Keratinocyte (primary cell): ENCODE data around the gene PAX8. TPM values are rescaled to one million over a fixed set of nuclear protein-coding genes. Genes with fewer than 3 reads are reported as not detected.
A peak's percentile ranks its signal among the peaks of the same experiment; 100 is the strongest.

Source experiments
- DNase-seq: peaks from one replicate; pipeline ENCODE4 v3.0.0-alpha.2; 2011; ENCODE audit warnings: low read depth, missing footprints, low spot score
- FAIRE-seq: peaks from 2 replicates; lab custom pipeline; 2011; peaks lifted over from hg19 to GRCh38; lab: Jason Lieb, UNC
- H2AFZ ChIP-seq: 2 replicates; pipeline ENCODE4 v1.6.0; 2012; ENCODE audit warnings: low read length, control low read depth, inconsistent platforms; ENCODE audit not compliant: control insufficient read depth
- H3K27ac ChIP-seq: 2 replicates; pipeline ENCODE4 v1.5.1; 2011; ENCODE audit warnings: low read length; ENCODE audit not compliant: control insufficient read depth, insufficient read depth
- H3K27me3 ChIP-seq: 3 replicates; pipeline ENCODE4 v1.6.0; 2011; ENCODE audit warnings: low read length; ENCODE audit not compliant: control insufficient read depth, insufficient read depth; ENCODE audit errors: extremely low read depth
- H3K36me3 ChIP-seq, 2 experiments: 2 replicates in 1 of 2; 3 replicates in 1 of 2; pipeline ENCODE4 v1.5.1; 2011; ENCODE audit warnings: low read length in 2 of 2, mild to moderate bottlenecking in 1 of 2; ENCODE audit not compliant: control insufficient read depth in 2 of 2, insufficient read depth in 2 of 2; ENCODE audit errors: extremely low read depth in 1 of 2
- H3K4me1 ChIP-seq: 3 replicates; pipeline ENCODE4 v1.5.1; 2011; ENCODE audit warnings: low read length; ENCODE audit not compliant: control insufficient read depth, insufficient read depth; ENCODE audit errors: extremely low read depth
- H3K4me2 ChIP-seq: 3 replicates; pipeline ENCODE4 v1.6.0; 2011; ENCODE audit warnings: low read depth, low read length; ENCODE audit not compliant: control insufficient read depth, insufficient read depth; ENCODE audit errors: extremely low read depth
- H3K4me3 ChIP-seq, 3 experiments: fragments of 200-600 bp in 1 of 3; sonication (generic) in 1 of 3; 2 replicates in 2 of 3; 3 replicates in 1 of 3; pipeline ENCODE4 v1.5.1; 2011 to 2016; ENCODE audit warnings: low read length in 3 of 3, mild to moderate bottlenecking in 3 of 3, control low read depth in 2 of 3, inconsistent platforms in 1 of 3, low read depth in 1 of 3, mixed read lengths in 1 of 3, mixed run types in 1 of 3, moderate library complexity in 1 of 3; ENCODE audit not compliant: control insufficient read depth in 2 of 3, insufficient read depth in 2 of 3; ENCODE audit errors: extremely low read depth in 1 of 3
- H3K79me2 ChIP-seq: 2 replicates; pipeline ENCODE4 v1.6.0; 2012; ENCODE audit warnings: low read length; ENCODE audit not compliant: control insufficient read depth, insufficient read depth
- H3K9ac ChIP-seq: 3 replicates; pipeline ENCODE4 v1.6.0; 2011; ENCODE audit warnings: low read length; ENCODE audit not compliant: control insufficient read depth, insufficient read depth; ENCODE audit errors: extremely low read depth
- H3K9me1 ChIP-seq: 3 replicates; pipeline ENCODE4 v1.6.0; 2011; ENCODE audit warnings: low read length; ENCODE audit not compliant: control insufficient read depth, insufficient read depth; ENCODE audit errors: extremely low read depth
- H3K9me3 ChIP-seq: 2 replicates; pipeline ENCODE4 v1.5.1; 2012; ENCODE audit warnings: low read depth, low read length; ENCODE audit not compliant: control insufficient read depth
- H4K20me1 ChIP-seq: 3 replicates; pipeline ENCODE4 v1.6.0; 2011; ENCODE audit warnings: low read length; ENCODE audit not compliant: control insufficient read depth, insufficient read depth; ENCODE audit errors: extremely low read depth
- CTCF ChIP-seq, 3 experiments: IDR thresholded peaks in 1 of 3; conservative IDR thresholded peaks in 1 of 3; optimal IDR thresholded peaks in 1 of 3; 2 replicates in 2 of 3; 3 replicates in 1 of 3; pipeline versions ENCODE3 to v1.5.1; 2011; ENCODE audit warnings: low read length in 3 of 3, mild to moderate bottlenecking in 3 of 3, moderate library complexity in 2 of 3, control low read depth in 1 of 3, inconsistent platforms in 1 of 3; ENCODE audit not compliant: insufficient read depth in 2 of 3; ENCODE audit errors: extremely low read depth in 1 of 3
- EZH2 ChIP-seq: IDR thresholded peaks from one replicate; pipeline ENCODE4 v1.6.1; 2012; ENCODE audit warnings: inconsistent platforms, mild to moderate bottlenecking, low read length, moderate library complexity
- dilution Hi-C: fragments of 300-500 bp; cut with MboI; formaldehyde crosslinking; loops from one replicate; pipeline ENCODE4 v1.7.0; 2020; ENCODE audit warnings: low sequenced_read_pairs; ENCODE audit not compliant: extremely low pct_ligation_motif_present
- polyA plus RNA-seq, 5 experiments: library from polyadenylated mRNA; depleted of rRNA in 3 of 5; stranded (reverse) in 3 of 5; stranded (forward) in 1 of 5; unstranded in 1 of 5; fragments of >200 nt; gene quantifications; 1 replicate in 1 of 5; 2 replicates in 3 of 5; 3 replicates in 1 of 5; pipeline versions ENCODE4 v1.2.1 to v1.2.3, GENCODE V29; 2011 to 2012; ENCODE audit warnings: missing spikeins in 2 of 5, low read depth in 1 of 5, low replicate concordance in 1 of 5

The PAX8 gene
- polyA plus RNA-seq, 1 donor (not counting 4 experiments of a cell fraction or from before 2014, with no cell fraction given) = 3.4 TPM

GRCh38 chr2:113240150-113240914 lies 38.4 kb downstream of the PAX8 start:
- Histone ChIP-seq H4K20me1 (no peaks in the 10 kb centered on the region), H3K9me1 (no peaks in the 10 kb centered on the region), H3K4me3 (peak overlapping the region in 2 of 3 experiments; percentile 32 to 33), H3K9ac (peak overlapping the region; percentile 71), H2AFZ (peak overlapping the region; percentile 7), H3K9me3 (no peaks in the 10 kb centered on the region), H3K27me3 (no peaks in the 10 kb centered on the region), H3K27ac (peak overlapping the region; percentile 97), H3K4me2 (peak overlapping the region; percentile 83), H3K79me2 (peaks cover 15% of the 10 kb centered on the region), H3K36me3 (no peaks in the 10 kb centered on the region), H3K4me1 (peaks cover 29% of the 10 kb centered on the region)
- TF ChIP-seq CTCF (optimal IDR thresholded peaks at IDR 0.05 in 1 of 3, IDR thresholded peaks at IDR 0.05 in 1 of 3, conservative IDR thresholded peaks at IDR 0.05 in 1 of 3; ENCODE audit: extremely low read depth in 1 of 3, insufficient read depth in 2 of 3, low read length in 3 of 3) (peak in 1 of 3 experiments; percentile 23), EZH2 (no peak)
- dilution Hi-C loops = no loop called here
- FAIRE-seq (no peak), DNase-seq (peak; percentile 95)

DNA sequence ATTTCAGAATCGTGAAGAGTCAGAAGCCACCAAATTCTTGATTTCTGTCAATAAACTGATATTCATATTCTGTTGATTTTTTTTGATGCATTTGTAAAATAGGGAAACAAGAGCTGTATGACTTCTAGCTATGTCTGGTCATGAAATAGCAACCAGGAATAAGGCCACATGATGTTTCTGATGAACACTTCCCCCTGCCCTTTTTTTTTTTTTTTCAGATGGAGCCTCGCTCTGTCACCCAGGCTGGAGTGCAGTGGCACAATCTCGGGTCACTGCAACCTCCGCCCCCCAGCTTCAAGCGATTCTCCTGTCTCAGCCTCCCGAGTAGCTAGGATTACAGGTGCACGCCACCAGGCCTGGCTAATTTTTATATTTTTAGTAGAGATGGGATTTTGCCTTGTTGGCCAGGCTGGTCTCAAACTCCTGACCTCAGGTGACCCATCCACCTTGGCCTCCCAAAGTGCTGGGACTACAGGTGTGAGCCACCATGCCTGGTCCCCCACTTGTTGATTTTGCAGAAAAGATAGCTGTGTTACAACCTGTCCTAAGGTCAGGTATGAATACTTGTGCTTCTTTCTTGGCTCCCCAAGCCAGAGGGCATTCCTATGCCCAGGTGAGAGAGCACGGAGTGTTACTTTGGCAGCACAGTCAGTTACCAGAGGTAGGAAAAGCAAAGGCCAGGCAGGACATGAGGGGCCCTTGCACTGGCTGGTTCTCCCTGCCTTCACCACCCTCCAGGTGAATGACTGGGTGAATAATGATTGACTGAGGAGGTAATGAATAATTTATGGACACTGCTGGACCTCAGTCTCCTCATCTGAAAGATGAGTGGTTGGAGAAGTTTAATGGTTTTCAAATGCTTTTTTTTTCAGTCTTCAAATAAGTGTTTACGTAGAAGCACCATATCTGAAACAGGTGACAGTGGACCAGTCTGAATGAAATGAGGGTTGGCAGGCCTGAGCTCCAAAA lies 39.6 kb downstream of the PAX8 start:
- no peak for FAIRE-seq
- peak overlapping the region; percentile 97 for H3K27ac ChIP-seq

More for the DNA sequence above, 39.6 kb downstream of the PAX8 start:
- peaks cover 15% of the 10 kb centered on the region for H3K79me2 ChIP-seq
- H3K4me3 ChIP-seq = no peak overlapping the region
- no peaks in the 10 kb centered on the region for H3K36me3 ChIP-seq
- peak overlapping the region; percentile 71 for H3K9ac ChIP-seq
- no peak overlapping the region for H2AFZ ChIP-seq
- dilution Hi-C loops = no loop called here
- H3K9me3 ChIP-seq = no peaks in the 10 kb centered on the region
- H3K4me1 ChIP-seq = peaks cover 27% of the 10 kb centered on the region
- no peaks in the 10 kb centered on the region for H3K27me3 ChIP-seq
- TF ChIP-seq EZH2 = no peak
- no peak for TF ChIP-seq CTCF (optimal IDR thresholded peaks at IDR 0.05 in 1 of 3, IDR thresholded peaks at IDR 0.05 in 1 of 3, conservative IDR thresholded peaks at IDR 0.05 in 1 of 3; ENCODE audit: extremely low read depth in 1 of 3, insufficient read depth in 2 of 3, low read length in 3 of 3)
- DNase-seq = no peak
- no peaks in the 10 kb centered on the region for H4K20me1 ChIP-seq
- H3K4me2 ChIP-seq = peak overlapping the region; percentile 83
- H3K9me1 ChIP-seq = no peaks in the 10 kb centered on the region
